GM18861 (cell line): ENCODE data around the gene NLRP12.
"Not testable (repeated sequence)": the region's sequence is repeated elsewhere in the genome, so short reads cannot be mapped to it uniquely, and the experiment has no call there.

ENCODE experiments used
- ATAC-seq: cut with Tn5 transposase; IDR thresholded peaks from one replicate; pipeline ENCODE4 v1.9.1; 2021; ENCODE audit not compliant: unreplicated experiment

The NLRP12 gene

GRCh38 chr19:53824134-53824611, at the start of gene NLRP12:
TSS of gene NLRP12 (minus strand) at chr19:53824314. CDS start at chr19:53824174, 140 bp downstream.
- no peak for ATAC-seq

DNA sequence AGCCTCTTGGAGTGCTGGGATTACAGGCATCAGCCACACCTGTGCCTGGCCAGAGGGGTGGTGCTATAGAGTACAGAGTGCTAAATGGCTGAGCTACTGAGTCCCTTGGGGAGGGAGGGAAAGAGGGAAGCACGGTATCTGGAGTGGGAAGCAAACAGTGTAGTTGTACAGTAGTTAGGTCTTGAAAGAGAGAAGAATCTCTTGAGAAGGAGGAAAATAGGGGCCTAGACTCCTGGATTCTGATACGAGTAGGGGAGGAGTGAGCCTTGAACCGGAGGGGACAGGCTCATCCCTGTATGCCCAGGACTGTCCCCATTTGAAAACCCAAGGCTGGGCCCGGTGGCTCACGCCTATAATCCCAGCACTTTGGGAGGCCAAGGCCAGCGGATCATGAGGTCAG, 48.6 kb upstream of the NLRP12 start:
- ATAC-seq = no peak

GRCh38 chr19:53871454-53871853, 47.3 kb upstream of the NLRP12 start:
- ATAC-seq = no peak

DNA sequence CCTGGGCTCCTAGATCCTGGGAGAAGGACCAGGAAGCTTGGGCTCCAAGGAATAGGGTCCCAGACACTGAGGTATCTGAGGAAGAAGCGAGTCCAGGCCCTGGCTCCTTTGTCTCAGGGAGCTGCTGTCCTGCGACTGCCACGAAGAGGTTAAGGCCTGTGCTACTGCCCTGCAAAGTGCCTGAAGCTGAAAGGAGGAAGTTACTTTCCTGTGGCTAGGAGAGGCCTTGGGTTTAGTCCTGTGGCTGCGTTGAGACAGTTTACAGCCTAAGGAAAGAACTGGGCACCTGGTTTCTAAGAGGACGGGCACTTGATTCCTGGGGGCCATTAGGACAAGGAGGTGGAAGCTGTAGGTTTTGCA, 46.4 kb upstream of the NLRP12 start:
- no peak for ATAC-seq

DNA sequence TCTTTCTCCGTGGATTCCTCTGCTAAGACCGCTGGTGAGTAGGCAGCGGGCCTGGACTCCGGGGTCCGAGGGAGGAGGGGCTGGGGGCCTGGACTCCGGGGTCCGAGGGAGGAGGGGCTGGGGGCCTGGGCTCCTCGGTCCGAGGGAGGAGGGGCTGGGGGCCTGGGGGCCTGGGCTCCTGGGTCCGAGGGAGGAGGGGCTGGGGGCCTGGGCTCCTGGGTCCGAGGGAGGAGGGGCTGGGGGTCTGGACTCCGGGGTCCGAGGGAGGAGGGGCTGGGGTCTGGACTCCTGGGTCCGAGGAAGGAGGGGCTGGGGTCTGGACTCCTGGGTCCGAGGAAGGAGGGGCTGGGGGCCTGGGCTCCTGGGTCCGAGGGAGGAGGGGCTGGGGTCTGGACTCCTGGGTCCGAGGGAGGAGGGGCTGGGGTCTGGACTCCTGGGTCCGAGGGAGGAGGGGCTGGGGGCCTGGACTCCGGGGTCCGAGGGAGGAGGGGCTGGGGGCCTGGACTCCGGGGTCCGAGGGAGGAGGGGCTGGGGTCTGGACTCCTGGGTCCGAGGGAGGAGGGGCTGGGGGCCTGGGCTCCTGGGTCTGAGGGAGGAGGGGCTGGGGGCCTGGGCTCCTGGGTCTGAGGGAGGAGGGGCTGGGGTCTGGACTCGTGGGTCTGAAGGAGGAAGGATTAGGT, 45.8 kb upstream of the NLRP12 start:
- ATAC-seq = not testable (repeated sequence)

DNA sequence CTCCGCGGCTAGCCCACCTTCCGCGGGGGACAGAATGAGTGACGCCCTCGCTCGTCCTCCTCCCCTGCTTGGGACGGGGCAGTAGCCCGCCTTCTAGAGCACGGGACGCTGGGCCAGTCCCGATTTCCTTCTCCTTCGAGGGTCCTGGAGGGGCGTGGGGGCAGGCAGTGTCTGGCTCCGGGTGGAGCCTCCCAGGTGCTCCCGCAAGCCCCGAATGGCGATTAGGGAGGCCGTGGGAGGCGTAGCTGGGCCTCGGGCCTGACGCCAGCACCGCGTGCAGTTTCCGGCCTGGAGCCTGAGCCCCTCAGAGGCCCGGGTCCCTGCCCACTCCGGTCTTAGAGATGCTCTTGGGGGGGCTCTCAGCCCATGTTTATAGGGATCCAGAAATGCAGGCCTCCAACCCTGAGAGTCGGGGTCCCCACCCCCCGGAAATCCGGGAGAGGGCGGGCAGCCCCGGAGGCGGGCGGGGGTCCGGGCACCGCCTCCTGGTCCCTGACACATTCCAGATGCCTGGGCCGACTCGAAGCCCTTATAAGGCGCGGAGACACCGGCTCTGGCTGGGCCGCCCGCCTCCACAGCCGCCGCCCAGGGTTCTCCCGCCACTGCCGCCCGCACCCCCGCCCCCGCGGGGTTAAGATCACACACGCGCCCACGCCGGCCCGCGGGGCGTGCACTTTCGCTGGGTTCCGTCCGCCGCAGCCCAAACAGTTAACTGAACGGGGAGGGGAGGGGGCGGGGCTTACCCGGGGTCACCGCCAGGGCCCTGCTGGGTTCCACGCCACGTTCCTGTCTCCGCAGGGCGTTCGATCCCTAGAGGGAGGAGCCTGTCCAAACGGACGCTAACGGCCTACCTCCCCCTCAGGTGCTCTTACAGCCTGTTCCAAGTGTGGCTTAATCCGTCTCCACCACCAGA, 45.0 kb upstream of the NLRP12 start:
- ATAC-seq = peak; percentile 29

DNA sequence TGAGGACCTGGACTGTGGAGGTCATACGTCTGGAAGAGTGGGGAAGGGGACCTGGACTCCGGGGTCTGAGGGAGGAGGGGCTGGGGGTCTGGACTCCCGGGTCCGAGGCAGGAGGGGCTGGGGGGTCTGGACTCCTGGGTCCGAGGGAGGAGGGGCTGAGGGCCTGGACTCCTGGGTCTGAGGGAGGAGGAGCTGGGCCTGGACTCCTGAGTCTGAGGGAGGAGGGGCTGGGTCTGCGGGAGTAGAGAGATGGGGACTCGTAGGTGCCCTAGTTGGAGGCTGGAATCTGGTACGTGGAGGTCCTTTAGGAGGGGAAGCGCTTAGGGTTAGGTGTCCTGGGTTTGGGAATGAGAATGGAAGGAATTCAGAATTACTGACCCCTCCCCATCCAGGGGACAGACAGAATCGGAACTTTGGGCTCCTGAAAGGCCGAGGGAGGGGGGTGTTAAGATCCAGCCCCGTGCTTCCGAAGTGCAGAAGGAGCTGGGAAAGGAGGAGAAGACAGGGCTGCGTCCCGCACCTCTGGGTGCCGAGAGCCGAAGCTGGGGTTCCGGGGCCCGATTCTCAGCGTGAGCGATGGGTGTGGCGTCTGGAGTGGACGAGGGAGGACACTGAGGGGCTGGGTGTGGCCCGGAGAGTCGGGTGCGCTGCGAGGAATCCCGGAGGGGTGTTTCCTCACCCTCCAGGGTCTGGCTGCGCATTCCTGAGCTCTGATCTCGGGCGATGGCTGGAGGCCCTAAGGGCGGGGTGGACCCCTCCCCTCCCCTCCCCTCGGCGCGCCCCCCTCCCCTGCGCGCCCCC, 44.2 kb upstream of the NLRP12 start:
- ATAC-seq = no peak

DNA sequence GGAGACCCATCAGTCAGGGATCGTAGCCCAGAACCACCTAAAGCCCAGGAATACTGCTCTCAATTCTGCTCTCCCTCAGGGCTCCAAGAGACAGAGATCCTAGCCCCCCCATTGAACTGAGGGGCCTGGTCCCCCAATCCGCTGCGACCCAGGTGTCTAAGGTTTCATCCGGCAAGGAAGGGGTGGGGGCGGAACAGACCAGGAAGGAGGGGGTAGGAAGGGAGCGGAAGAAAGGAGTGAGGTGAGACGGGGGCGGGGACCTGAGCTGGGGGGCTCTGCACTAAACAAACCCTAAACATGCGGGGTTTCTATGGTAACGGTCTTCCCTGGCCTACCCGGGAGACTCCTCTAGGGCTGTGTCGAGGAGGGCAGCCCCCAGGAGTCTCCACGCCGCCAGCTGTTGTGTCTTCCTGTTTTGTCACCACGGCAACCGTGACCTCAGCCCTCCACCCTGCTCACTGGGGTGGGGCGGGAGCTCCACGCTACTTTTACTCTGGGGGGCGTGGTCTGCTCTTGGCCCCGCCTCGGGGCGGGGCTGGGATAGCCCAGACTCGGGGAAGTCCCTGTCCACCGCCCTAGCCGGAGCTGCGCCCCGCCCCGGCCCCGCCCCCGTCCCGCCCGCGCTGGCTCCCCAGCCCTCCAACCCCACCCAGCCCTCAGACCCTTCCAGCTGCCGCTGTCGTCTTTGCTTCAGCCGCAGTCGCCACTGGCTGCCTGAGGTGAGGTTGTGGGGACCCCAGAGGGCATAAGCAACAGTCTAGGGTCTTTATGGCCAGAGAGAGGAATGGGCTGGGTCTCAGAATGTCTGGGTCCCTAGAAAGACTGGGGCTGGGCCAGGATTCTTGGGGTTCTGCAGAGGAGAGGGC, 43.3 kb upstream of the NLRP12 start, which contains the start of gene MYADM:
TSS of gene MYADM (plus strand) at position 659 of the 866 bp plus-strand sequence. CDS start 5,647 bp downstream, outside the sequence.
- ATAC-seq = peak; percentile 67

GRCh38 chr19:53866865-53867224, 42.7 kb upstream of the NLRP12 start:
- ATAC-seq = no peak

DNA sequence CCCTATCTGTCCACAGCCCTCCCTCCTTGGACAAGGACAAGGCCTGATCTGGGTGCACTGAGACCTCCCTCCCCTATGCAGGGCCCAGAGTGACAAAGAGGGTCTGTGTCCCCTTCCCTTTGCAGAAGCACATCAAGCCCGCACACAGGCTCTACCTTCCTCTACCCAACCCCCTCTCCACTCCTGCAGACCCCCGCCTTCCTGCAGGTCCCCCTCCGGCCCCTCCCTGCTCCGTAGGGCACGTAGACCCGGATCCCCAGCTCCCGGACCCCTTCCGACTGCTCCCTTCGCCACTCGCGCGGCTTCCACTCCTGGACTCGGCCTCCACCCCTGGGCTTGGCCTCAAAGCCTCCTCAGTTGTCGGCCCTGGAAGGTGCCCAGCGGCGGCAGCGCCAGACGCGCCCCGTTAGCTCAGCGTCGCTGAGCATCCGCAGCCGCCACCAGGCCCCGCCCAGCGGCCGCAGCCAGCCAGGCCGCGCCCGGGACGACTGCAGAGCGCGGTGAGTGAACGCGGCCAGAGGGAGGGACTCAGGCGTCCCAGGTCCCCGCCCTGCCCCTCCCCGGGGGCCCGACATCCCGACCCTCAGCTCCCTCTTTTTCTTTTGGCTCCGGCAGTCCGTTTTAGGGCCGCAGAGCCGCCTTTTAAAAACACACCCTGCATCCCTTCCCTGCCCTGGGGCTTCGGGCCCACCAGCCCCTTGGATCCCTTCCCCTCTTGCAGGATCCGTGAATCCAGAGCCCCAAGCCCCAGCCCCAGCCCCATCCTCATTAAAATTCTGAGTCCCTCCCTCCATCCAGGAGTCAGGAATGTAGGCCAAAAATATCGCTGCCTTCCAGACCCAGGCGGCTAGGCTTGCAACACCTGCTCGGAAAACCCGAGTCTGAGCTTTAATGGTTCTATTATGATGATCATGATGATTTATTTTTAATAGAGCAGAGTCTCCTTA, 42.1 kb upstream of the NLRP12 start:
- ATAC-seq = no peak

- ATAC-seq = no peak
Measured at GRCh38 chr19:53865523-53865917, 41.4 kb upstream of the NLRP12 start.

- ATAC-seq = no peak
Measured at GRCh38 chr19:53864308-53864836, 40.3 kb upstream of the NLRP12 start.

DNA sequence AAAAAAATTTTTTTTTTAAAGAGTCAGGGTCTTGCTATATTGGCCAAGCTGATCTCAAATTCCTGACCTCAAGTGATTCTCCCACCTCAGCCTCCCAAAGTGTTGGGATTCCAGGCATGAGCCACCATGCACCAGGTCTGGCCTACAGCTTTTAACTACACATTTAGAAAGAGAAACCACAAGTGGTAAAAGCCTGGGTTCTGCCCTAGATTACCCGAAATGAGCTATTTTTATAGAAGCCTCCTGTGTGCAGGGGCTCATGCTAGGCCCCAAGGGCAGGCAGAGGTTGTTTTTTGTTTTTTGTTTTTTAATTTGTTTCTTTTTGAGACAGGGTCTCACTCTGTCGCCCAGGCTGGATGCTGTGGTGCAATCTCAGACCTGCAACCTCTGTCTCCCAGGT, 29.6 kb upstream of the NLRP12 start:
- ATAC-seq = peak; percentile 36

DNA sequence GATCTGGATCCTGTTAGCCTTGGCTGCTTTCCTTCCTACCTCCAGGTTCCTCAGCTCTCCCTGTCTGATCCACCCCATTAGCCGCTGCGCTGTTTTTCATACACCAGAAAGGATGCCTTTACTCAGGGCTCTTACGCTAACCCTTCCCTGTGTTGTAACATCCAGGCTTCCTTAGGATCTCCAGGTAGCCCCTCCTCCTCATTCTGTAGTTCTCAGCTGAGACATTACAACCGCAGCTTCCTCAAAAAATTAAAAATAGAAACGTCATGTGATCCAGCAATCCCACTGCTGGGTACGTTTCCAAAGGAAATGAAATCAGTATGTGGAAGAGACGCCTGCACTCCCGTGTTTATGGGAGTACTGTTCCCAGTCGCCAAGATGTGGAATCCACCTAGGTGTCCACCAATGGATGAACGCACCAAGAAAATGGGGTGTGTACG, 25.1 kb upstream of the NLRP12 start:
- no peak for ATAC-seq

- no peak for ATAC-seq
Measured at GRCh38 chr19:53847555-53847954, 23.4 kb upstream of the NLRP12 start.

DNA sequence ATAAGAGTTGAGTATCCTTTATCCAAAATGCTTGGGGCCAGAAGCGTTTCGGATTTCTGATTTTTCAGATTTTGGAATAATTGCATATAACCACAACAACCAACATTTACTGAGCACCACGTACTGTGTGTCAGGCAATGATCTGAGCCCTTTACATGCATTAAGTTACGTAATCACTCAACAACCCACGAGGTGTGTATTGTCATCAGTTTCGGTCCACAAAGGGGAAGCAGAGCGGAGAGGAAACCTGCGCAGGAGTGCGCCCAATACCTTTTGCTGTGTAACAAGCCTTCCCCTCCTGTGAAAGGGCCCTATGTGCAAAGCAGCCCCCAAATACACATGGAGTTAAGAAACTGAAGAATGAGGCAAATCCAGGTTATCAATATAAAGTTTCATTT, 20.7 kb upstream of the NLRP12 start:
- ATAC-seq = no peak

GRCh38 chr19:53840914-53841313, 16.8 kb upstream of the NLRP12 start:
- not testable (repeated sequence) for ATAC-seq

GRCh38 chr19:53840241-53840640, 16.1 kb upstream of the NLRP12 start:
- ATAC-seq = not testable (repeated sequence)

DNA sequence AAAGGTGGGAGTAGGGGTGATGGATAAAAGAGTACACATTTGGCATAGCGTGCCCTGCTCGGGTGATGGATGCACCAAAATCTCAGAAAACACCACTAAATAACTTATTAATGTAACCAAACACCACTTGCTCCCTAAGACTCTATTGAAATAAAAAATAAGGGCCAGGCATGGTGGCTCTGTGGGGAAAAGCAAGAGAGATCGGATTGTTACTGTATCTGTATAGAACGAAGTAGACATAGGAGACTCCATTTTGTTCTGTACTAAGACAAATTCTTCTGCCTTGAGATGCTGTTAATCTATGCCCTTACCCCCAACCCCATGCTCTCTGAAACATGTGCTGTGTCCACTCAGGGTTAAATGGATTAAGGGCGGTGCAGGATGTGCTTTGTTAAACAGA, 14.3 kb upstream of the NLRP12 start:
- not testable (repeated sequence) for ATAC-seq
